Measurements from ENCODE around the gene MPIG6B.

- TF ChIP-seq CTCF (IDR thresholded peaks at IDR 0.05) = no peak
- TF ChIP-seq EP300 (IDR thresholded peaks at IDR 0.05) = peak in 1 of 2 donors; percentile 58
These were observed 11.7 kb downstream of the MPIG6B start for GRCh38 chr6:31734821-31735406.

All from tibial nerve (tissue), 4 donors.